HG03066 (cell line): Measurements from ENCODE around the gene DHX35.
"Not testable (repeated sequence)": the region's sequence is repeated elsewhere in the genome, so short reads cannot be mapped to it uniquely, and the experiment has no call there.

ENCODE experiments used
- ATAC-seq: cut with Tn5 transposase; IDR thresholded peaks from one replicate; pipeline ENCODE4 v1.9.1; 2021; ENCODE audit warnings: low read depth; ENCODE audit not compliant: unreplicated experiment

The DHX35 gene

DNA sequence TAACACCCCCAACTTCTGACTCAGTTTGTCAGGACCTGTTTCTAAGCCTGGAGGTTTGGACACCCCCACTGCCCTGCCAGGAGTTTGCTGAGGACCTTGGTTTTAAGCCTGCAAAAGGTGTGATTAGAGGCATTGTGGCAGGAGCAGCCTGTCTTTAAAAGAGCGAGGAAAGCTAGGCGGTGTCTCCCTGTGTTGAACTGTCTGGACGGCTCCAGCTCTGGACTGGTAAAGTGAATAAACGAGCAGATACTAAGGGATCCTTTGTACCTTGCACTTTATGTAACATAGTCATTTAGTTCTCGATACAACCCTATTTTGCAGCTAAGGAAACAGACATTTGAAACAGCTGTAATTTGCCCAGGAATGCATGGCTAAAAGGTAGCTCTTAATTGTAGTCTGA lies 21.5 kb upstream of the DHX35 start:
- ATAC-seq, result no peak

- ATAC-seq, result no peak
Measured at GRCh38 chr20:38941726-38942389, 20.3 kb upstream of the DHX35 start.

GRCh38 chr20:38945012-38945411 lies 17.1 kb upstream of the DHX35 start:
- no peak for ATAC-seq

- no peak for ATAC-seq
Measured at GRCh38 chr20:38946836-38947235, 15.3 kb upstream of the DHX35 start.

DNA sequence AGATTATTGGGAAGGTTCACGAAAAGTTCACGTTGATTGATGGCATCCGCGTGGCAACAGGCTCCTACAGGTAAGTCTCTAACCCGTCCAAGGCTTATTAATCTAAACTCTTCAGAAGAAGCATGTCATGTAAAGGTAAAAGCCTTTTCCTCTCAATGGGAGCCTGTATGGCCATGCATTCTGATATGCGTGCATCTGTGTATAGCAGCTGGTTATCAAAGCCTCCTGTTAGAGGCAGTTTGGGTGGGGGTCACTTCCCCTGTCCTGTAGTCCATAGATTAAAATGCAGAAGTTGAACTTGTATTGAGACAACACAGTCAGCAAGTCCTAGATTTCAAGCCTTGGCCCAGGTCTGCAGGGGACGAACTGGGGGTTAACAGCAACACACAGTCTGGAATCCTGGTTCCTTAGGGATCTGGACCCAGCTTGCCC lies 14.2 kb upstream of the DHX35 start:
- ATAC-seq, result no peak

- no peak for ATAC-seq
Measured at GRCh38 chr20:38950254-38950653, 11.9 kb upstream of the DHX35 start.

DNA sequence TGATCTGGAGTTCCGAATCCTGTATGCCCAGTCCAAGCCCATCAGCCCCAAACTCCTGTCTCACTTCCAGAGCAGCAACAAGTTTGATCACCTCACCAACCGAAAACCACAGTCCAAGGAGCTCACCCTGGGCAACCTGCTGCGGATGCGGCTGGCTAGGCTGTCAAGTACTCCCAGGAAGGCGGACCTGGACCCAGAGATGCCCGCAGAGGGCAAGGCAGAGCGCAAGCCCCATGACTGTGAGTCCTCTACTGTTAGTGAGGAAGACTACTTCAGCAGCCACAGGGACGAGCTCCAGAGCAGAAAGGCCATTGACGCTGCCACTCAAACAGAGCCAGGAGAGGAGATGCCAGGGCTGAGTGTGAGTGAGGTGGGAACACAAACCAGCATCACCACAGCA lies 10.5 kb upstream of the DHX35 start:
- no peak for ATAC-seq

GRCh38 chr20:38952153-38952552 lies 10.0 kb upstream of the DHX35 start:
- no peak for ATAC-seq

- no peak for ATAC-seq
Measured at GRCh38 chr20:38953630-38954340, 8.4 kb upstream of the DHX35 start.

DNA sequence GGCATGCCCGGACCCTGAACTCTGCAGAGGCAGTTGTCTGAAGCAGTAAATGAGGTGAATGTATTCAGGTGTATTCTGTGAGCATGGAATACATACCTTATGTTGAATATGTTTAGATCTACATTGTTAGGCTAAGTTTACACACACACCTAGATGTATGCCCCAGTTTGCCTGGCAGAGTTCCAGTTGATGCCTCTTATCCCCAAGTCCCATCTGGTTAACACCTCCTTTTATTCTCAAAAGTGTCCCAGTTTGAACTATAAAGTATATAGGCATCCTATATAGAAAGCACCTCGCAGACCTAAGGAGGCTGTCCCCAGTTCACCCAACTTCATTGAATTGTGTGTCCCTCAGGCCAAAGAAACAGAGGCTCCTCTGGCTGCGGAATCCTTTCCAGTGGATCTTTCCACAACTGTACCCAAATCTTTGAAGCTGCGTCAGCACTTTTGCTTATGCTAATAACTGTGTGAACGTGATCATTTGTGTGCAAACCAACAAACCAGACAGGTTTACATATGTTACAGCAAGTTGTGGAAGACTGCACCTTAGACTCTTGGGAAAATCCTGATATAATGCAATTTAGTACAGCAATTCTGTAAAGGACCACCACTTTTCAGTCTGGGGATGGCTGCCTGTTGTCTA lies 4.8 kb upstream of the DHX35 start:
- ATAC-seq, result no peak

- ATAC-seq, result no peak
Measured at GRCh38 chr20:38957915-38958485, 4.1 kb upstream of the DHX35 start.

DNA sequence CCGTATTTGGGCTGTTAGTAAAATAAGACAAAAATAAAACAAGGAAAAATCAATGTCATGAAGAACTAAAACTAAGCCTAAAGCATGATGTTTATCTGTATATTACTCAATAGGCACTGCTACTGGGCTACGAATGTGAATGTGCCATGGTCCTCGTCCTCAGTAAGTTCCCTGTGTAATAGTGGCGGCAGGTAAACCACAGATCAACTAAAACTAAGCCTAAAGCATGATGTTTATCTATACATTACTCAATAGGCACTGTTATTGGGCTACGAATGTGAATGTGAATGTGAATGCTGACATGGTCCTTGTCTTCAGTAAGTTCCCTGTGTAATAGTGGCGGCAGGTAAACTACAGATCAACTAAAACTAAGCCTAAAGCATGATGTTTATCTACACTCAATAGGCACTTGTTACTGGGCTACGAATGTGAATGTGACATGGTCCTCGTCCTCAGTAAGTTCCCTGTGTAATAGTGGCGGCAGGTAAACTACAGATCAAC lies 1.9 kb upstream of the DHX35 start:
- ATAC-seq, result not testable (repeated sequence)

DNA sequence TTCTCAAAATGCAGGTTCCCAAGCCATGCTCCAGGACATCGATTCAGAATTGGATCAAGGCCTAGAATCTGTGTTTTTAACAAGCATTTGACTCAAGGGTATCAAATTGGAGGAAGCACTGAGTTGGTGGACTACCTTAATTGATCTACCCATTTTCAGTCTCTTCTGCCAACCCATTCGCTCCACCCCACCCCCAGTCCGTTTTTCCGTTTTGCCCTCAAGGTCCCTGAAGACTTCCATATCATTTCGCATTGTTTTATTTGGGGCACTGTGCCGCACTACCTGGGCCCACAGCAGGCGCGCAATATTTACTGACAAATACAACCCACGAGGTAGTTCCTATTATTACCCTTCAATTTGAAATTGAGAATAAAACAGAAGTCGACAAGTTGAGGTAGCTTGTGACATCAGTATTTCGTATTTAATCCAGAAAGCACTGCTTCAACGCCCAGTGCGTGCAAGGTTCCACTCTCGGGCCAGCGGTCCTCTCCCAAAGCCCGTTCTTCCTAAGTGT lies 557 bp upstream of the DHX35 start:
- no peak for ATAC-seq

DNA sequence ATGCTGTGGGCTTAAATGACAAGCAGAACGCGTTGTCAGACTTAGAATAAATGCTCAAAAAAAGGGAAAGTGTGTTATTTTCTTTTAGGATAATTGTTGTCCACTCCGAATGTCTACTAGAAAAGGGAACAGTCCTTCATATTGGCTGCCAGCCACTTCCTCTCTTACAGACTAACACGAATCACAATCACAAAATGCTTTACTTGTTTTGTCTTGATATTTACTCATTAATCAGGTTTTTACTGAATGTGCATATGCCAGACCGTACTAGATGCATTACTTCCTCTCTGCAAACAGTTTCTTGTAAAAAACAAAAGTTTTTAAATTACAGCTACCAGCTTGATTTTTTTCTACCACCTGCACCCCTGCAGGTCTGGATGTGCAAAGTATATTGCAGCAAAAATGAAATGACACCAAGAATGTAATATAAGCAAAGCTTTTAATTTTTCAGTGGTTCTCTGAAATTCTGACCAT lies 821 bp downstream of the DHX35 start:
- no peak for ATAC-seq

- no peak for ATAC-seq
Measured at GRCh38 chr20:38963745-38964144, 1.6 kb downstream of the DHX35 start.

GRCh38 chr20:38965264-38965663 lies 3.1 kb downstream of the DHX35 start:
- ATAC-seq, result no peak

DNA sequence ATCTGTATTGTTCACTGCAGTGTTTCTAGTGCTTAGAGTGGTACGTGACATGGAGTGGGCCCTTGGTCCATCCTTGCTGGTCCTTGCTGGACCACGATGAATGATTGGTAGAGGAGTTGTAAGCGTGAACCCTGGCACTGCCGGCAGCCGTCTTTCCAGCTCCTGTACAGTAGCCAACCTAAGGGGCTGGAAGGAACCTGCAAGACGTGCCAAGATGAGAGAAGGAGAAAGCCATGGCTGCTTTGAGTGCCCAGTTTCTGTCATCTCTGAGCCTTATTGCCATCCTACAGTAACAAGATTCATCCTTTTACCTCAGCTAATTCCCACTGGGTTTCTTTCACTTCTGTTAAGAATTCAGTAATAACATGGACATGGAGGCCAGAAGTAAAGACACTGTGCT lies 5.9 kb downstream of the DHX35 start:
- no peak for ATAC-seq

GRCh38 chr20:38969708-38970107 lies 7.6 kb downstream of the DHX35 start:
- no peak for ATAC-seq

DNA sequence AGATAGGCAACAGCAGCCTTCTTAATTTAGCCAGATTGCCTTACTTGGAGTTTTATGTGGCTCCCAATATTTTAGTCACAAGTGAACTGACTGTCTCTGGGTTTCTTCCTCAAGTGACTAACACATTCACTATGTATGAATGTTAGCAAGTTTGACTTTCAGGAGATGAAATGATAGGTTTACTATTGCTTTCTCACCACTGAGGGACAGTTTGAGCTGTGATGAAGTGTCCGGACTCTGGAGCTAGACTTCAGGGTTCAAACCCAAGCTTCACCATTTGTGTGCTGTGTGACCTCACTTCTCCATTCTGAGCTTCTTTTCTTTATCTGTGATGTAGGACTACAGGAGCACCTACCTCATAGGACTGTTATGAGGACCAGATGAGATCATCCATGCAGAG lies 8.2 kb downstream of the DHX35 start:
- no peak for ATAC-seq

- no peak for ATAC-seq
Measured at GRCh38 chr20:38973107-38973506, 11.0 kb downstream of the DHX35 start.

- no peak for ATAC-seq
Measured at GRCh38 chr20:38973645-38974044, 11.5 kb downstream of the DHX35 start.
